Ectodermal cell (in vitro differentiated cells): ENCODE results near the gene MAP4K2.

Experiments used
- H3K27ac ChIP-seq: 2 replicates; pipeline ENCODE4 v1.7.0; 2013; ENCODE audit warnings: mild to moderate bottlenecking, low read depth, low read length; ENCODE audit not compliant: insufficient read depth, poor library complexity, severe bottlenecking
- H3K27me3 ChIP-seq: 2 replicates; pipeline ENCODE4 v1.7.0; 2013; ENCODE audit warnings: mild to moderate bottlenecking, low read length; ENCODE audit not compliant: insufficient read depth, control insufficient read depth, poor library complexity, severe bottlenecking
- H3K36me3 ChIP-seq: one replicate; pipeline ENCODE4 v1.7.0; 2013; ENCODE audit warnings: low read length; ENCODE audit not compliant: control insufficient read depth, insufficient read depth
- H3K4me1 ChIP-seq: one replicate; pipeline ENCODE4 v1.7.0; 2013; ENCODE audit warnings: low read length; ENCODE audit not compliant: control insufficient read depth, insufficient read depth
- H3K4me3 ChIP-seq: 2 replicates; pipeline ENCODE4 v1.7.0; 2013; ENCODE audit warnings: low read depth, low read length, control low read depth; ENCODE audit not compliant: insufficient read depth
- H3K9me3 ChIP-seq: 2 replicates; pipeline ENCODE4 v1.7.0; 2013; ENCODE audit warnings: mild to moderate bottlenecking, low read length, moderate library complexity; ENCODE audit not compliant: control insufficient read depth
- WGBS, 2 experiments: methylation state at CpG; one replicate each; pipeline ENCODE4 v1.1.7; 2013; ENCODE audit warnings: missing lambda C conversion rate in 2 of 2; 5-methylcytosine and 5-hydroxymethylcytosine counted together

Gene MAP4K2

DNA sequence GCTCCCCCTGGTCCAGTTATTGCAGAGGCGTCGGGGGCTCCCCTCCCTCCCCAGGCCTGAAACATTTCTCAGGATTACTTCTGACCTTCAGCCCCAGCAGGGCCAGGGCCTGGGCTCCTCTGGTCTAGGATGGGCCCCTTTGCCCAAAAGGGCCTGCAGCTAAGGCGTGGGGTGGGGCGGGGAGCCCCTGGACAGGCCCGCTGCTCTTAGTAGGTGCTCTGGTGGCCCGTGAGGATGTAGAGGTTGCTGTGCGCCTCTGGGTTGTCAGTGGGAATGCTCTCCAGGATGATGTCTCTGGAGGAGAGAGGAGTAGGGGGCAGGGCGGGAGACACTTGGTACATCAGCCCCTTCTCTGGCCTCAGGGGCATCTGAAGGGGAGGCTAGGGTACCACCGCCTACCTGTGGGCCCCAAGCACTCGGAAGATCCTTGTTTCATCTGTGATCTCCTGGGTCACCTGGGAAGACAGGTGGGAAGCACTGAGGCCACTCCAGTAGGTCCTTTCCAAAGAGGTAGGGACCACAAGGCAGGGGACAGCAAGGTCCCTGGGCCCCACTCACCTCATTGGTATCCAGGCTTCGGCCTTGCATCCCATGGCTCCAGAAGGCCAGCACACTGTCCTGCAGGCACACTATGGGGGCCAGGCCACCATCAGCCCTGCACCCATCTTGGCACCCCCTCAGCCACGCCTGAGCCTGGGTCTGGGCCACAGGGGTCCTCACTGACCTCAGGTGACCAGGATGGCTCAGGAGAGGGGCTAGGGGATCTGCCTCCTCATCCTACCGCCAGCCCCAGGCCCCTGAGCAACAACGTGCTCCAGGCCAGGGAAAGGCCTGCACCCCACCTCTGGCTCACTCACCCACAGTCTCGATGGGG is 13.4 kb downstream of the MAP4K2 start:
- Histone ChIP-seq H3K36me3 (no peaks in the 10 kb centered on the region), H3K27ac (no peak overlapping the region), H3K4me3 (no peak overlapping the region), H3K9me3 (no peaks in the 10 kb centered on the region), H3K4me1 (no peaks in the 10 kb centered on the region), H3K27me3 (no peaks in the 10 kb centered on the region)
- WGBS, 2 experiments, result 92 to 94% methylated on average over 15 of the region's 15 CpGs

DNA sequence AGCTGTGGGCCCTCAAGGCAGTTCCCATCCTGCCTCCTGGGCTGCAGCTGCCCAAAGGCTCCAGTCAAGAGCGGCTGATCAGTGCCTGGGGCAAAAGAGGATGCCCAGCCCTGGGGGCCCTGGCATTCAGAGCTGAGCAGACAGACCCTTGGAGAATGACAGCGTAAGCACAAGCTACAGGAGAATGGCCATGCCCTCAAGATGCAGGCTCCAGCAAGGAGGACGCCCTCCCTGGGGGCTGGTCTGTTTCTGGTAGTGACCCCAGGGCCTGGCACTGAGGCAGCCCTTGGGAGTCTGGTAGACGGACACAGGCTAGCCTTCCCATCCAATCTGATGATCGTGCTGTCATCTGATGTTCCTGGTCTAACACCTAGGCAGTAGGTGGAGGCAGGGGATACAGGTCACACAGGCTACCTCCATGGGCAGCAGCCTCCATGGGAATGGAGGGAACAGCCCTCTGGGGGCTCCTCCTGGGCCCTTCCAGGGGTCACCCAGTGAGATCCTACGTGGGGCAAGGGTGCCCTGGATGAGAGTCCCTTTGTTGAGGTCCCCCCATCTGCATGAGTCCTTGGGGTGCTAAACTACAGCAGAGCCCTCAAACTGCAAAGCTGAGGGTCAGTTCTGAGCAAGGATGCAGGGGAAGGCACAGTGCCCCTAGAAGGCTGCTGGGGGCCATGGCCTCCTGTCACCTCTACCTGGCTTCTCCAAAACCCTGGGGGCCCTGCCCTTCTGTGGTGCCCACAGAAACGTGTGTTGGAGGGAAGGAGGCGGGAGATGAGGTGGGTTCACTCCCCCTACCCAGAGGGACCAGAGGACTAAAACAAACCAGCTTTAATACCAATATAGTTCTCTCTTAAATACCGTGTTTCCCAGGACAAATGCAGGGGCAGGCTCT is 14.4 kb downstream of the MAP4K2 start:
- WGBS, 2 experiments, result 88 to 90% methylated on average over 8 to 9 of the region's 9 CpGs
- Histone ChIP-seq H3K4me1 (no peaks in the 10 kb centered on the region), H3K36me3 (no peaks in the 10 kb centered on the region), H3K9me3 (no peaks in the 10 kb centered on the region), H3K4me3 (no peak overlapping the region), H3K27ac (no peak overlapping the region), H3K27me3 (no peaks in the 10 kb centered on the region)

DNA sequence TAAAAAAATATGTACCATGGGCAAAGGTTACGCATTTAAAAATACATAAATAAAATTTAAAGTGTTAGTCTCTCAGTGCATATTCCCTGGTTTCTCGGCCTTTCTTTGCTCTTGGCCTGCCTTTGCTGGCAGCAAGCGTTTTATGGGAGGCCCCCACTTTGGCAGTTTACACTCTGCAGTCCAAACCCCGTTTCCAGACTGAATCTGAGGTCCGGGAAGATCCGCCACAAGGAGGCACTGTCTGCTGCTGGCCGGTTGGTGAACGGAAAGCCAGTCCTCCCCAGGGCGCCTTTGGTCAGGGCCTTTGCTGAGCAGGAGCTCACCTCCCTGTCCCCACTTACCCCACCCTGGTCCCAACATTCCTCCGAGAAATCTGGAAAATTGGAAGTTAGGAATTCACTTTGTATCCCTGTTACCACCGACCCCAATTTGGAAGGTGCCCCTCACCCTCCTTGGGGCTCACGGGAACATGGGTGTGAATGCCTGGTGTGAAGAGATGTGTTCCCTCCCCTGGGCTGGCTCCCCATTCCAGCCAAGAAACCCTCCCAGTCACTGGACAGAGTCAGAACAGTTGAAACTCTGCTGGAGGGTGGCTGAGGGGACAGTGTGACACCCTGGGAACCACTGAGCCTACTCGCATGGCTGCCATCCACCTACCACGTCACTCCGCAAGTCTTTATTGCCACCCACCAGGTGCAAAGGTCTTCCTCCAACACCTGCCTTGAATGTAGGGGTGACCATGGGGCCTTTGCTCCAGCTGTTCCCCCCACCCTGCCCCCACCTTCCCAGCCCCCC is 15.3 kb downstream of the MAP4K2 start:
- no peaks in the 10 kb centered on the region for H3K36me3 ChIP-seq
- no peaks in the 10 kb centered on the region for H3K27me3 ChIP-seq
- WGBS, 2 experiments, result 53 to 61% methylated on average over 14 to 15 of the region's 15 CpGs
- H3K4me3 ChIP-seq, result no peak overlapping the region
- H3K9me3 ChIP-seq, result no peaks in the 10 kb centered on the region
- no peaks in the 10 kb centered on the region for H3K4me1 ChIP-seq
- no peak overlapping the region for H3K27ac ChIP-seq

DNA sequence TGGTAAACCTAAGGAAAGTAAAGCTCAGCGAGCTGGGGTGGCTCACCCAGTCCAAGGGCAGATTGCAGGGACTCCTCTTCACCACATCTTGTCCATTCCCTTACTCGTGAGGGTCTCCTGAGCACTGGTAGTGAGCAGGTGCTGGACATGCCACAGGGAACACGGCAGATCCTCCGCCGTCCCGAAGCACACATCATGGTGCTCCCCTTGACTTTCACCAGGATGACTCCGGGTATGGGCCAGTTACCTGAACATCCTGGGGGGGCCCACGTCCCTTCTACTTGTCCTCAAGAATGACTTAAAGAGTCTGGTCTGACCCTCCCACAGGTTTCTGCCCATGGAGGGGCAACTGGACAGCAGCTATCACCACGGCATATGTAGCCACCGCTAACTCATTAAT is 16.7 kb downstream of the MAP4K2 start:
- no peaks in the 10 kb centered on the region for H3K4me1 ChIP-seq
- H3K4me3 ChIP-seq, result no peak overlapping the region
- no peaks in the 10 kb centered on the region for H3K9me3 ChIP-seq
- no peak overlapping the region for H3K27ac ChIP-seq
- H3K36me3 ChIP-seq, result no peaks in the 10 kb centered on the region
- no peaks in the 10 kb centered on the region for H3K27me3 ChIP-seq
- WGBS, 2 experiments, result 92% methylated on average over 10 of the region's 10 CpGs

DNA sequence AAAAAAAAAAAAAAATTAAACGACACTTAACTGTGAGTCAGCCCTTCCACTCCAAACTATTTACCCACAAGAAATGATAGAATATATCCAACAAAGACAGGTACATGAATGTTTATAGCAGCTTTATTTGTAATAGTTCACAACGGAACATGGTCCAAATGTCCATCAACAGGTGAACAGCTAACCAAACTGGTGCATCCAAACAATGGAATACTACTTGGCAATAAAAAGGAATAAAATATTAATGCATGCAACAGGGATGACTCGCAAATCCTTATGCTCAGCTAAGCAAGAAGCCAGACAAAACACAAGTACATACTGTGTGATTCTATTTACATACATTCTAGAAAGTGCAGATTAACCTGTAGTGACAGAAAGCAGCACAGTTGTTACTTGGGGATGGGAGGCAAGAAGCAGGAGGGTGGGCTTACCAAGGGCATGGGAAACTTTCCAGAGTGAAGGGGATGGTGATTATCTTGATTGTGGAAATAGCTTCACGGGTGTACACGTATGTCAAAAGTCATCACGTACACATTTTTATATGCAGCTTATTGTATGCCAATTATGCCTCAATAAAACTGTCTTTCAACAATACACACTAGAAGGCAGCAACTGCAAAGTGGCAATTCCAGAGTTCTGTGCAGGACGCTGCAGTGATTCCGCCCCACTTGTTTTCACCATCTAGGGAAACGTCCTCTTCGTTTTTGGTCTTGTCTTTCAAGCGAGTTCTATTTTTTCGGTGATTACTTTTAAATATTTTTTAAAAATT is 18.0 kb downstream of the MAP4K2 start:
- 87 to 95% methylated on average over 8 to 11 of the region's 12 CpGs for WGBS, 2 experiments
- Histone ChIP-seq H3K9me3 (no peaks in the 10 kb centered on the region), H3K27ac (no peak overlapping the region), H3K27me3 (no peaks in the 10 kb centered on the region), H3K4me1 (no peaks in the 10 kb centered on the region), H3K4me3 (no peak overlapping the region), H3K36me3 (no peaks in the 10 kb centered on the region)

DNA sequence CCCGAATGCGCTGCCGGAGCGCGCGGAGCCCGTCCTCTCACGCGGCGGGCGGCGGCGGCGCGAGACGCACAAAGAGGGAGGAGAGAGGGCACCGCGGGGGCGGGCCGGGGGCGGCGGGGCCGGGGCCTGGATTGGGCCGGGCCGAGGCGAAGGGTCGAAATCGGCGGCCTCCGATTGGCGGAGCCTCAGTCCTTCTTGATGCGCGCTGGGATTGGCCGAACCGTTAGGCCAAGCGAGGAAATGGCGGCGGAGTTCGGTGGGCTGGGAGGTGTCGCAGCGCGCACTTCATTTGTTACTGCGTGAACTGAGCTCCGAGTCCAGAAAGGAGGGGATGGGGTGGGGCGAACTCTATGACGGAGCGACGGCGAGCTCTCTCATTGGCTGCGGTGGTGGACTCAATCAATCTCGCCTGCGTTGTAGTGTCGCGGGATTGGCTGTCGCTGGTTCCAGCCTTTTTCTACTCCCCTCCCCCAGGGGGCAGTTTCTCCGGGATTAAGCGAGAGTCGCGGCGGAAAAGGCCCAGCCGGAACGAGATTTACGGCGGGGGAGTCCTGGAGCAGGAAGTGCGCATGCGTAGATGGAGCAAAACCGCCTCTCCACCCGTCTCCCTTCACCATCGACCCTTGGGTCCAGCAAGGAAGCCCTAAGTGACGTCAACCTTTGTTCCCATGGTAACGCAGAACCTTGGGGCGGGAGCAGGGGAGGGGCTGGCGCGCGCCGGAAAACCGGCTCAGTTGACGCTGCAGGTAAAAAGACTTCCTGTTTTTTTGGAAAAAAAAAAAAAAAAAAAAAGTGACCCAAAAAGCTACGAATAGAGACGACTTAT is 24.3 kb downstream of the MAP4K2 start, which contains the start of gene SF1:
SF1 (minus strand) TSS at position 70 of the 826 bp plus-strand sequence. CDS start 150 bp downstream, outside the sequence.
- Histone ChIP-seq H3K27ac (peak within 1 kb of the TSS; percentile 97), H3K9me3 (no peaks in the 10 kb centered on the region), H3K4me1 (peaks cover 7% of the 10 kb centered on the region), H3K27me3 (no peaks in the 10 kb centered on the region), H3K36me3 (peaks cover 21% of the 10 kb centered on the region), H3K4me3 (peak within 1 kb of the TSS; percentile 85)
- 0 to 1% methylated on average over 78 to 80 of the region's 80 CpGs for WGBS, 2 experiments

DNA sequence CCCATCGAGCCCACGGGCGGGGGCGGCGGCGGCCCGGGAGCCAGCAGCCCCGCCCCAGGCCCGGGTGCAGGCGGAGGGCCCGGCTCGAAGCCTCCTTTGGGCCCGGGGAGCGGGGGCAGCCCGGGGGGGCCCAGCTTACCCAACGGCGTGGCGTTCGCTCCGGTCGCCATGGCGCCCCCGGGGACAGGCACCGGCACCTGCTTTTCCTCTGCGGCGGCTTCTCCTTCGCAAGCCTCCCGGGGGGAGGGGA is 24.9 kb downstream of the MAP4K2 start:
- WGBS, 2 experiments, result 0% methylated on average over 28 of the region's 28 CpGs
- H3K36me3 ChIP-seq, result peaks cover 26% of the 10 kb centered on the region
- H3K27ac ChIP-seq, result peak overlapping the region; percentile 97
- no peaks in the 10 kb centered on the region for H3K9me3 ChIP-seq
- H3K4me3 ChIP-seq, result peak overlapping the region; percentile 81
- peaks cover 7% of the 10 kb centered on the region for H3K4me1 ChIP-seq
- H3K27me3 ChIP-seq, result no peaks in the 10 kb centered on the region

DNA sequence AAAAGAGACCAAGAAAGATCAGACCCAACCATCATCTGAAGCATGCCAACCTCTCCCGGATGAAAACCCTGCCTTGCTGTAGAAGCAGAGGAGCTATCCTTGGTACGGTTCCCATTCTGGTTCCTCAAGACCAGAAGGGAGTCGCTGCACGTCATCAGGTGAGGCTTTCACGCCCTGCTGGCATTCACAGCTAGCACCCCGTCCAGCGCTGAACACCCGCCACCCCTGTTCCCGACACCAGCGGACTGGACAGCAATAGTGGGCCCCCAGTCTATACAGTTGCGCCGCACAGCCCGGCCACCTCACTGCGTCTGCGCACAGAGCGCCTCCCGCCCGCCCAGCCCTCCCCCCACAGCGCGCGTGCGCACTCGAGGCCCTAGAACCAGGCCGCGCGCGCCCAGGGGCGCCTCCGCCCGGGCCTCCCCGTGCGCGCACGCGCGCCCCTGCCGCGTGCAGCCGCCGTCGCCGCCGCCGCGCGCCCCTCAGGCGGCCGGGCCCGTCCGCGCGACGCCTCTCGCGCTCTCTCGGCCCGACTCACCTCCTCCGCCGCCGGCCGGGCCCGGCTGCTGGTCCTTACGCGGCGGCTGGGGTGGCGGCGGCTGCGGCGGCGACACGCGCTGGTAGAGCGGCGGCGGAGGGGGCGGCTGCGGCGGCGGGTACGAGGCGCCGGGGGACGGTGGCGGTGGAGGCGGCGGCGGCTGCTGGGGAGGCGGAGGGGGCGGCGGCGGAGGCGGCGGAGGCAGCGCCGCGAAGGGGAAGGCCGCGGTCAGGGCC is 25.4 kb downstream of the MAP4K2 start:
- Histone ChIP-seq H3K4me1 (peaks cover 7% of the 10 kb centered on the region), H3K9me3 (no peaks in the 10 kb centered on the region), H3K27ac (peak overlapping the region; percentile 97), H3K4me3 (peak overlapping the region; percentile 85), H3K36me3 (peaks cover 32% of the 10 kb centered on the region), H3K27me3 (no peaks in the 10 kb centered on the region)
- 0% methylated on average over 98 of the region's 98 CpGs for WGBS, 2 experiments
